Liver (tissue), 9 donors: ENCODE measurements around the gene BNC2. TPM values are rescaled to one million over a fixed set of nuclear protein-coding genes. Genes with fewer than 3 reads are reported as not detected.

Experiments used
- DNase-seq: peaks from one replicate; pipeline ENCODE4 v3.0.0-alpha.2; 2017; ENCODE audit warnings: low spot score
- H3K27ac ChIP-seq, 2 donors: one replicate each; pipeline ENCODE4 v1.7.0; 2013; ENCODE audit warnings: inconsistent platforms in 2 of 2, low read length in 2 of 2, control low read depth in 1 of 2, low read depth in 1 of 2, mild to moderate bottlenecking in 1 of 2
- H3K27me3 ChIP-seq, 4 donors: one replicate each; pipeline versions ENCODE4 v1.6.1 to v1.7.0; 2013; ENCODE audit warnings: low read length in 3 of 4, inconsistent platforms in 1 of 4, mild to moderate bottlenecking in 1 of 4, moderate library complexity in 1 of 4; ENCODE audit not compliant: control insufficient read depth in 4 of 4, insufficient read depth in 4 of 4
- H3K36me3 ChIP-seq, 4 donors: one replicate each; pipeline versions ENCODE4 v1.6.1 to v1.7.0; 2013; ENCODE audit warnings: low read length in 3 of 4, mild to moderate bottlenecking in 3 of 4, low read depth in 1 of 4, moderate library complexity in 1 of 4; ENCODE audit not compliant: control insufficient read depth in 4 of 4, insufficient read depth in 3 of 4
- H3K4me1 ChIP-seq, 4 donors: one replicate each; pipeline versions ENCODE4 v1.6.1 to v1.7.0; 2013; ENCODE audit warnings: low read length in 3 of 4, mild to moderate bottlenecking in 3 of 4, moderate library complexity in 1 of 4; ENCODE audit not compliant: control insufficient read depth in 4 of 4, insufficient read depth in 4 of 4
- H3K4me3 ChIP-seq, 3 donors: one replicate each; pipeline versions ENCODE4 v1.6.1 to v1.7.0; 2013; ENCODE audit warnings: low read length in 3 of 3, control low read depth in 1 of 3, low read depth in 1 of 3, mild to moderate bottlenecking in 1 of 3
- H3K9ac ChIP-seq, 2 donors: one replicate each; pipeline ENCODE4 v1.7.0; 2013; ENCODE audit warnings: low read length in 2 of 2, mild to moderate bottlenecking in 2 of 2, moderate library complexity in 2 of 2, control low read depth in 1 of 2, low read depth in 1 of 2
- H3K9me3 ChIP-seq, 4 donors: one replicate each; pipeline versions ENCODE4 v1.6.1 to v1.7.0; 2013; ENCODE audit warnings: low read length in 3 of 4; ENCODE audit not compliant: control insufficient read depth in 4 of 4
- ATF3 ChIP-seq: IDR thresholded peaks from 2 replicates; pipeline ENCODE4 v1.6.1; 2016; ENCODE audit warnings: antibody characterized with exemption
- CTCF ChIP-seq: fragments of 150-350 bp; IDR thresholded peaks from 2 replicates; pipeline ENCODE4 v1.5.1; 2017; ENCODE audit warnings: improper control_type of control experiment, low read depth, low read length; ENCODE audit not compliant: missing input control
- EGR1 ChIP-seq, 2 donors: IDR thresholded peaks; 2 replicates each; pipeline ENCODE4 v1.6.1; 2016 to 2018; ENCODE audit warnings: antibody characterized with exemption in 2 of 2, low read depth in 2 of 2
- FOXA2 ChIP-seq: IDR thresholded peaks from 2 replicates; pipeline ENCODE4 v1.6.1; 2016; ENCODE audit warnings: antibody characterized with exemption
- GABPA ChIP-seq, 2 donors: IDR thresholded peaks in 1 of 2; conservative IDR thresholded peaks in 1 of 2; 2 replicates each; pipeline ENCODE4 v1.6.1; 2016; ENCODE audit warnings: antibody characterized with exemption in 2 of 2, mild to moderate bottlenecking in 1 of 2, moderate library complexity in 1 of 2
- HNF4A ChIP-seq, 2 donors: conservative IDR thresholded peaks; 2 replicates each; pipeline ENCODE4 v1.6.1; 2016; ENCODE audit warnings: antibody characterized with exemption in 2 of 2, mild to moderate bottlenecking in 2 of 2
- HNF4G ChIP-seq: IDR thresholded peaks from 2 replicates; pipeline ENCODE4 v1.6.1; 2016; ENCODE audit warnings: antibody characterized with exemption
- JUND ChIP-seq, 2 donors: IDR thresholded peaks; 2 replicates each; pipeline ENCODE4 v1.6.1; 2016; ENCODE audit warnings: antibody characterized with exemption in 2 of 2
- NR2F2 ChIP-seq: IDR thresholded peaks from 2 replicates; pipeline ENCODE4 v1.6.1; 2016; ENCODE audit warnings: antibody characterized with exemption
- REST ChIP-seq: IDR thresholded peaks from 2 replicates; pipeline ENCODE4 v1.6.1; 2016; ENCODE audit warnings: antibody characterized with exemption, mild to moderate bottlenecking
- RXRA ChIP-seq, 2 donors: IDR thresholded peaks; 2 replicates each; pipeline ENCODE4 v1.6.1; 2017 to 2018; ENCODE audit warnings: antibody characterized with exemption in 2 of 2, mild to moderate bottlenecking in 1 of 2
- TAF1 ChIP-seq: conservative IDR thresholded peaks from 2 replicates; pipeline ENCODE4 v1.6.1; 2016; ENCODE audit warnings: antibody characterized with exemption, mild to moderate bottlenecking
- YY1 ChIP-seq: IDR thresholded peaks from 2 replicates; pipeline ENCODE4 v1.6.1; 2016; ENCODE audit warnings: antibody characterized with exemption, mild to moderate bottlenecking
- ZBTB33 ChIP-seq: IDR thresholded peaks from 2 replicates; pipeline ENCODE4 v1.6.1; 2016; ENCODE audit warnings: antibody characterized with exemption
- WGBS: extraction: QIAGEN DNeasy Blood & Tissue Kit; methylation state at CpG from one replicate; pipeline ENCODE4 v1.1.7; 2013; 5-methylcytosine and 5-hydroxymethylcytosine counted together
- polyA plus RNA-seq, 2 donors: library from polyadenylated mRNA; stranded (reverse) in 1 of 2; unstranded in 1 of 2; fragments of 200-250 nt in 1 of 2; fragments of >200 nt in 1 of 2; fragmentation: Nextera tagmentation in 1 of 2; extraction: Ambion mirVana in 1 of 2; gene quantifications; one replicate each; pipeline versions ENCODE4 v1.2.1 to v1.2.3, GENCODE V29; 2013 to 2015
- total RNA-seq, 2 donors: library from RNA; depleted of rRNA; stranded (reverse); fragments of >200 nt; gene quantifications; one replicate each; pipeline ENCODE4 v1.2.3, GENCODE V29; 2014
- TF ChIP-seq, protein P1 (sequence below): IDR thresholded peaks from 2 replicates; pipeline ENCODE4 v1.6.1; 2016; ENCODE audit warnings: antibody characterized with exemption
- donor health status: healthy.
- donor health status: healthy.
- donor health status: healthy.
- donor health status: healthy.
- donor health status: healthy.

Gene BNC2
- total and polyA plus RNA-seq, 4 donors, result 0.07 to 0.67 (median 0.08) TPM

DNA sequence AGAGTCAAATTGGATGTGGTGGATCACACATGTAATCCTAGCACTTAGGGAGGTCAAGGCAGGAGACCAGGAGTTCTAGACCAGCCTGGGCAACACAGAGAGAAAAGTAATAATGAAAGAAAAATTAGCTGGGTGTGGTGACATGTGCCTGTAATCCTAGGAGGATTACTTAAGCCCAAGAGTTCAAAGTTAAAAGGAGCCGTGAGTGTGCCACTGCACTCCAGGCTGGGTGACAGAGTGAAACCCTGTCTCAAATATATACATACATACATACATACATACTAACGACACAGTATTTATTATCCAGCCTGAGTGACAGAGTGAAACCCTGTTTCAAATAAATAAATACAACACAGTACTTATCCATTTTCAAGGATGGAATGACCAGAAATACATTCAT is 180.3 kb downstream of the BNC2 start:
- H3K27me3 ChIP-seq, result peaks cover 0 to 2% (median 0%) of the 10 kb centered on the region in 4 donors
- no peaks in the 10 kb centered on the region for H3K36me3 ChIP-seq
- WGBS, result 76% methylated on average over 2 of the region's 2 CpGs
- DNase-seq, result no peak
- no peak overlapping the region for H3K4me3 ChIP-seq
- no peak overlapping the region for H3K9ac ChIP-seq
- no peak overlapping the region for H3K27ac ChIP-seq
- peaks cover 0 to 3% (median 0%) of the 10 kb centered on the region in 4 donors for H3K9me3 ChIP-seq
- TF ChIP-seq FOXA2 (no peak), REST (no peak), EGR1 (IDR thresholded peaks at IDR 0.05; ENCODE audit: low read depth in 2 of 2) (no peak), RXRA (IDR thresholded peaks at IDR 0.05) (no peak), YY1 (no peak)
- TF ChIP-seq, protein P1, sequence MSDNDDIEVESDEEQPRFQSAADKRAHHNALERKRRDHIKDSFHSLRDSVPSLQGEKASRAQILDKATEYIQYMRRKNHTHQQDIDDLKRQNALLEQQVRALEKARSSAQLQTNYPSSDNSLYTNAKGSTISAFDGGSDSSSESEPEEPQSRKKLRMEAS, result no peak
- no peaks in the 10 kb centered on the region for H3K4me1 ChIP-seq

GRCh38 chr9:16689351-16689938 is 181.0 kb downstream of the BNC2 start:
- no peaks in the 10 kb centered on the region for H3K4me1 ChIP-seq
- H3K36me3 ChIP-seq, result no peaks in the 10 kb centered on the region
- H3K27me3 ChIP-seq, result peaks cover 0 to 2% (median 0%) of the 10 kb centered on the region in 4 donors
- no peak overlapping the region for H3K9ac ChIP-seq
- peaks cover 0 to 3% (median 0%) of the 10 kb centered on the region in 4 donors for H3K9me3 ChIP-seq
- 59% methylated on average over 5 of the region's 5 CpGs for WGBS
- no peak for DNase-seq
- H3K27ac ChIP-seq, result no peak overlapping the region
- no peak overlapping the region for H3K4me3 ChIP-seq
- no peak for TF ChIP-seq HNF4G
- no peak for TF ChIP-seq HNF4A (conservative IDR thresholded peaks at IDR 0.05)

DNA sequence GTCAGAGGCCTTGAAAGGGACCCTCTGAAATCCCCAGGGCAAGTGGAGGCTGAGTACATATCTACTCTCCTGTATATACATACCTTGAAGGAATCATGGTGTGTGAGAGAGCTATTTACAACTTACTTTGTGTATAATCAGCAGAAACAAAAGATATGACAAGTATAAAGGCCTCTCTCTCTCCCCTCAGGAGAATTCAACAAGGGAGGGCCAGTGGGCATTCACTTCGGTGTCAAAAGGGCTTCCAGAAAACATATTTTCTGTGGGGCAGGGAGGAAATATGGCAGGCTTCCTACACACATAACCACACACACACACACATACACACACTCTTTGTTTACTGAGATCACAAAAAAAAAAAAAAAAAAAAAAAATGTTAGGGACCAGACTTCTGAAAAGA is 181.7 kb downstream of the BNC2 start:
- Histone ChIP-seq H3K9me3 (peaks cover 0 to 3% (median 0%) of the 10 kb centered on the region in 4 donors), H3K4me3 (no peak overlapping the region), H3K27ac (no peak overlapping the region), H3K36me3 (no peaks in the 10 kb centered on the region), H3K27me3 (peaks cover 0 to 2% (median 0%) of the 10 kb centered on the region in 4 donors), H3K4me1 (no peaks in the 10 kb centered on the region), H3K9ac (no peak overlapping the region)
- DNase-seq, result no peak
- WGBS, result 76% methylated on average over 1 of the region's 1 CpG
- TF ChIP-seq JUND (IDR thresholded peaks at IDR 0.05) (no peak), TAF1 (no peak), NR2F2 (no peak), ATF3 (no peak), FOXA2 (no peak), HNF4A (conservative IDR thresholded peaks at IDR 0.05) (no peak), CTCF (no peak), ZBTB33 (no peak), YY1 (no peak), GABPA (IDR thresholded peaks at IDR 0.05 in 1 of 2, conservative IDR thresholded peaks at IDR 0.05 in 1 of 2) (no peak), EGR1 (IDR thresholded peaks at IDR 0.05; ENCODE audit: low read depth in 2 of 2) (no peak), RXRA (IDR thresholded peaks at IDR 0.05) (no peak), HNF4G (no peak)
- TF ChIP-seq, protein P1, result no peak
